Measurements from ENCODE around the gene GRK6. TPM values are rescaled to one million over a fixed set of nuclear protein-coding genes. Genes with fewer than 3 reads are reported as not detected.

The GRK6 gene
- total RNA-seq, 1 experiment from 2014 or later = 37.7 TPM

DNA sequence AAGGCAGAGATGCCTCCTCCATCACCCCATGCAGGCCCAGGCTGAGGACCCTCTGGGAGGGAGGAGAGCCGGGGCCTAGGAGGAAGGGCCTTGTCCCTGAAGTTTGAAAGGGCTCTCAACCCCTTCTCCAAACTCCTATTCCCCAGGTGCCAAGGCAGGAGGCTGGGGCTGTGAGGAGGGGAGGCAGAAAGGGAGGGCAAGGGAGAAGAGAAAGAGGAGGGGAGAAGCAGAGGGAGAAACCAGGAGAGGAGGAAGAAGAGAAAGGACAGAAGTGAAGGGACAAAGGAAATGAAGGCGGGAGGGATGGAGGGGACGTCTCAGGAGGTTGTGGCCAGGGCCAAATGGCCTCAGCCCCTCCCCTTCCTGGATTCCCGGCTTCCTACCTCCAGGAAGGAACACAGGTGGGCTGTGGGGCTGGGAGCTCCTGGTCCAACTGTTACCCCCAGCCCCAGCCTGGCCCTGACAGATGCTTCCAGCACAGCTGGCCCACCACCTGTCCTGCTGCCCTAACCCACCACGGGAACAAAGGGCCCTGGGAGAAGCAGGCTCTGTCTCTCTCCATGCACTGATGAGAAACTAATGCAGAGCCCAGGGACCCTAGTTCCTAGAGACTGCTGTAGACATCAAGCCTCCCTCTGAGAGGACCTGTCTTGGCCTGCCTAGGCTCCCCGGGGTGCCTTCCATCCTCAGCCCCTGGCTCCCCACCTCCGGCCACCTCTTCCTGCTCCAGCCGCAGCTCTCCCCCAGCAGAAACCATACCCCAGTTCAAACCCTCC lies 43.5 kb downstream of the GRK6 start:
- no peak for DNase-seq (ENCODE audit: low spot score)

DNA sequence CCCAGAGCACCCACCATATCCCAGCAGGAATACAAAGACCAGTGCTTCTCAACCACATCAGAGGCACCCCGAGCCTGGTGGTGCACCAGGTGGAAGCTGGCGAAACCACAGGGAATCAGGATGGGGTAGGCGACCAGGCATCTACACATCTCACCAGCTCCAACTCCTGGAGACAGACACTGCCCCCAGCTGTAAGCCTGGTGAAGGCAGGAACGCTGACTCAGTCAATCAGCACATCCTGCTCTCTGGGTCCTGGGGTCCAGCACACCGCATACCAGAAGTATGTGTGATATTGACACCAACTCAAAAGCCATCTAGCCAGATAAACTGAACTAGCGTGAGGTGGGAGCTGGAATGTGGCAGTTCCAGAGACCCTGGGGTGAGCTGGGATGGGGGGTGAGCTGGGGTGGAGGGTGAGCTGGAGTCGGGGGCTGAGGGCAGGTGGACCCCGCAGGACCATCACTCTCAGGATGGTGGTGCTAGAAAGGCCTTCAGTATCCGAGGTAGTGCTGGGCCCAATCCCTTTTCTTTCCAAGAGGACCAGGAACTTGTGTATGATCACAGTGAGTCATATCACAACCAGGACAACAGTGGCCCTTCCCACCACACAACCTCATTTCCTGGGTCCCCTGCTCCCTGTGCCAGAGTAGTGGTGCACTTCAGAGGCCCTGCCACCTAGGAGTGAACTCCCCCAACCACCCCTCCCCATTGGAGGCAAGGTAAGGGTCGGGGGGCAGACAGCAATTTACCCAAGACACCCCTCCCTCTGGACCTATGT lies 44.5 kb downstream of the GRK6 start:
- no peak for DNase-seq (ENCODE audit: low spot score)

DNA sequence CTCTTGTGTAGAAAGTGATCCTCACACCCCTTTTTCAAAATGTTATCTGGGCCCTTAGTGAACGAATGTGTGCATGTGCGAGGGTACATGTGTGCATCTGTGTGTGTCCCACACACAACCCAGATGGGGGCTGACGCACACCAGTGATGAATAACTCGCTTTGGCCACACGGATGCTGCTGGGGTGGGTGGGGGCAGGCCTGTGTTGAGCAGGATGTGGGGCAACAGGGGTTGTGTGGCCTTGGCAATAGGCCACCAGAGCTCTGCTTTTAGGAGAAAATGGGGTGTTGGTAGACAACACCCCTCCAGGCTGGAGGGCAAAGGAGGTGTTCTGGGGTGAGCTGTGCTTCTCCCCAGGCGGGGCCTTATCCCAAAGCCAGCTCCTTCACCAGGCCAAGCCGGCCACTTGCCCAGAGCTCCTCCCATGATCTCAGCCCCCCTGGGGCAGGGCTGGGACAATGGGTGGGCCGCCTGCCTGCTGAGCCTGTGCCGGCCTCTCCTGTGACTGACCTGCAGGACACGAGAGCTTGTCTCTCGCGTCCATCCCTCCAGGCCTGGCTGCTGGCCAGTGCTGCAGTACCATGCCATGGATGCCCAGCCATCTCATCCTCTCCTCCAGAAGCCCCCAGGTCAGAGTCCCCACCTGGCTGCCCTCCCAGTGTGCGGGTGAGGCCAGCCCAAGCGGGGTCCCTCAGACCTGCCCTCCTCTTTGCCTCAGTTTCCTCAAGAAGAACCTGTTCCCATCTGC lies 45.3 kb downstream of the GRK6 start:
- DNase-seq (ENCODE audit: low spot score) = no peak

DNA sequence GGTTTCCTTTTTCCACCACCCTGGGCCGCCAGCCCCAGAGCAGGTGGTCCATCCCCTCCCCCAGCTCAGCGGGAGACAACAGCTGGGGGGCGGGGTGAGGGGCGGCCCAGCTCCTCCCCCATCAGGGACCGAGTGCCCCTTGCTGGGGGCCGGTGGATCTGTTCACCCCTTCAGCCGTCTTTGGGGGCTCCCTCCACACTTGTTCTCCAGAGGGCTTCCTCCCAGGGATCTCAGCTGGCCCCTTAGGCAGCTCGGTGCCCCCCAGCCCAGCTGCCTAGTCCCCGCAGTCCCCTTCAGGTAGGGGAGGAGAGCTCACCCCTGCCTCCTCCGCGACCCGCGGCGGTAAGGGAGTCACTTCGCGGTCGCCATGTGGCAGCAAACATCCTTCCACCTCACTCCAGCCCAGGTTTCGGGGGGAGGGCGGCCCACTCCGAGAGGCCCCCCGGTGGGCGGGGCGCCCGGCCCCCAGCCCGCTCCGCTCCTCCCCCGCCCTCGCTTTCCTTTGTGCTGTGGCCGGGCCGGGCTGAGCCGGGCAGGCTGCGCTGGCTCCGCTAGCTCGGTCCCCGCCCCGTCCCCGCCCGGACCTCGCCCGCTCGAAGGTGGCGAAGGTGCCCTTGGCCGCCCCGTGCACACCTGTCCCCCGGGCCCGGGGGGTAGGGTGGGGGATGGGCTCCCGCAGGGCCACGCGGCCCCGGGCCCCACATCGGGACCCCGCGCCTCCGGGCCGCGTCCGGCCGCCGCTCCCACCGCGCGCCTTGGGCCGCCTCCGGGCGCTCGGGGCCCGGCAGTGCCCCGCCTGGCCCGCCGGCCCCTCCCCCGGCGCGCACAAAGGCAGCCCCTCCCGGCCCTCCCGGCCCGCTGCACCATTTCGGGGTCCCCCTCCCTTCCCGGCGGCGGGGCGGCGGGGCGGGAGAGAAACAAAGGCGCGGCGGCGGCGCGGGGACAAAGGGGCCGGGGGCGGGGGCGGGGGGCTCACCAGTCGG lies 46.3 kb downstream of the GRK6 start:
- no peak for DNase-seq (ENCODE audit: low spot score)

DNA sequence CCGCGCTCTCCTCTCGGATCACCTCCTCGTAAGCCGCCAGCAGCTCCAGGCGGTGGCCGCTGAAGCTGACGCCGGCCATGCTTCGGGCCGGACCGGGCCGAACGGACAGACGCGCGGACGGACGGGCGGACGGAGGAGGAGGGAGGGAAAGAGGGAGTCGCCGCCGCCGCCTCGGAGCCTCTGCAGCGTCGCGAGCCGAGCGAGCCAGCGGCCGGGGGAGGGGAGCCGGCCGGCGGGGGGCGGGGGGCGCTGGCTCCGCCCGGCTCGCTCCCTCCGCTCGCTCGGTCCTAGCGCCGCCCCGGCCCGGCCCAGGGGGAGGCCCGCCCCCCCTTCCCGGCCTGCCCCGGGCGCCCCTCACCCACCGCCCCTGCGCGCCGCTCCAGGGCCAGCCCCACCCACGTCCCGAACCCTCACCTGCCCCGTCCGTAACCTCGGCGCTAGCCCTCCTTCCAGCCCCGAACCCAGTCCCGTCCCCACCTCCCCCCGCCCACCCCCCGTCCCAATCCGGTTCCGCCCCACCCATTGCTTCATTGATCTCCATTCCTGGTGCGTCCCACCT lies 47.0 kb downstream of the GRK6 start, which contains the start of gene DBN1:
TSS of gene DBN1 (minus strand) at position 192 of the 559 bp plus-strand sequence. CDS start at position 79, 113 bp downstream.
- no peak for DNase-seq (ENCODE audit: low spot score)

DNA sequence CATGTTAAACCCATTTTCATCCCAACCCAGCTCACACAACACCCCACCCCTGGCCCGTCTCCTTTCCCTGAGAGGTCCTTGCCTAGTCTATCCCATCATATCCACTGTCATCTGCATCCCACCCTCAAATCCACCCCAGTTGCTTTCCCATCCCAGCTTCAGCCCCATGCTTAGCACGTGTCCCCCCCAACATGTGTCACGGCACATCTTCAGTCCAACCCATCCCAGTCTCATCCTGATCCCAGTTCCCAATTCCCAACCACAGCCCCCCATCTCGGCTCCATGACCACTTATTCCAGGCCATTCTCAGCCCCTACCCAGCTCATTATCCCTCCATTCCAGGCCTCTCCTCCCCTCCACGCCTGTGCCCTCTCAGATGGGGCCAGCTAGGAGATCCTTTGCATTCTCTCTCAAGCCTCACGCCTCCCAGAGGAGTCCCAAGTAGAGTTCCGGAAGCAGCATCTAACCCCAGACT lies 47.6 kb downstream of the GRK6 start:
- no peak for DNase-seq (ENCODE audit: low spot score)

DNA sequence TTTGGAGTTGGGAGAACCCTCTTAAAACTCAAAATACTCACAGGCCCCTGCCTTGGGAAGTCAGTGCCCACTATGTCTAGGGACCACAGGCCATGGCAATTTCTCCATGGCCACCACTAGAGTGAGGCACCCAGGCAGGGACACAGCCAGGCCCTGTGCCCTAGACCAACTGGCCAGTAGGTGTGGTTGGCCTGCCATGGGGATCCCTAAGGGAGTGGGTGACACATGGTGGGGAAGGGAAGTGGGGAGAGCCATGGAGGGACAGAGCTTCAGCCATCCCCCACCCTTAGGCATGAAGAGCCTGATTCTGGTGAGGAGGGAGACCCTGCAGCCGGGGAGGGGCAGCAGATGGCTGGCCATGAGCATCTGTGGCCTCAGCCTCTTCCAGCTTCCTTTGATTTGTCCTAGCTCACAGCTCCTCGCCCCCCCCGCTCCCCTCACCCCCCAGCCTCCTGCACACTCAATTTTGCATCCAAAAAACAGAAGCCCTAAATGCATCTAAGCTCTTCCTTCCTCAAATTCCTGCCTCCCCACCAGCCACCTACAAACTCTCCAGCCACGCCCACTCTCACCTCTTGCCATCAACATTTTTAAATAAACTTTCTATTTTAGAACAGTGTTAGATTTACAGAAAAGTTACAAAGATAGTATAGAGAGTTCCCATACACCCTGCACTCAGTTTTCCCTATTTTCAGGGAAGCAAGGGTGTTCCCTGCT lies 48.5 kb downstream of the GRK6 start:
- DNase-seq (ENCODE audit: low spot score) = no peak

DNA sequence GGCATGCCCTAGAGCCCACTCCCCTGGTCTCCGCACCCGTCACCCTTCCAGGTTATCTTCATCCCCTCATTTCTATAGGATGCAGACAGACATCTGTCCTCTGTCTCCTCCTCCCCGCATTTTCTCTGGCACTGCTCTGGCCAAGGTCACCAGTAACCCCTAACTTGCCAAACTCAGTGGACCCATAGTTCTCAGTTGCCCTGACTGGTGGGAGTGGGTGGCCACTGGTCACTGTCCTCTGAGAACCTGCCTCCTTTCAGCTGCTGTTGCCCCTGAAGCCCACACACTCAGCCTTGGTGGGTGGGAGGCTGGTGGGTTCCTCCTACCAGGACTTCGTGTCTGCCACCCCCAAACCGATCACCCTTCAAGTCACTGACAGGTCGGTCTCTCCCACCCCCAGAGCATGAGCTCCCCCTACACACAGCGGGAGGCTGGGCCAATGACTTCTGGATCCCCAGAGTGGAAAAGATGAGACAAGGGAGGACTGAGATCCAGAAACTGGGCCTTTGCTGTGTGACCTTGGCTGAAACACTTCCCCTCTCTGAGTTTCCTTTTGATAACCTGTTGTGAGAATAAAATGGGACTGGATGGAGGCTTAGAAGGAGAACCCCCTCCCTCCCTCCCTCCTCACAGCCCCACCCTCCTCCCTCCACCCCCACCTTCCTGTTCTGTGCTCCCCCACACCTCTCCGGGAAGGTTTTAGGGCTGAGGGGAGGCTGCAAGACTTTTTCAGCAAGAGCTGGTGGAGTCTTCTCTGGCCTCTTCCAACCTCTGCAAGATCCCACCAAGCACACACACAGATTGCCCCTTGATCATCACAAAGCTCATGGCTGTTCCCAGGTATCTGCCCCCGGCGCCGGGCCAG lies 49.3 kb downstream of the GRK6 start:
- no peak for DNase-seq (ENCODE audit: low spot score)

DNA sequence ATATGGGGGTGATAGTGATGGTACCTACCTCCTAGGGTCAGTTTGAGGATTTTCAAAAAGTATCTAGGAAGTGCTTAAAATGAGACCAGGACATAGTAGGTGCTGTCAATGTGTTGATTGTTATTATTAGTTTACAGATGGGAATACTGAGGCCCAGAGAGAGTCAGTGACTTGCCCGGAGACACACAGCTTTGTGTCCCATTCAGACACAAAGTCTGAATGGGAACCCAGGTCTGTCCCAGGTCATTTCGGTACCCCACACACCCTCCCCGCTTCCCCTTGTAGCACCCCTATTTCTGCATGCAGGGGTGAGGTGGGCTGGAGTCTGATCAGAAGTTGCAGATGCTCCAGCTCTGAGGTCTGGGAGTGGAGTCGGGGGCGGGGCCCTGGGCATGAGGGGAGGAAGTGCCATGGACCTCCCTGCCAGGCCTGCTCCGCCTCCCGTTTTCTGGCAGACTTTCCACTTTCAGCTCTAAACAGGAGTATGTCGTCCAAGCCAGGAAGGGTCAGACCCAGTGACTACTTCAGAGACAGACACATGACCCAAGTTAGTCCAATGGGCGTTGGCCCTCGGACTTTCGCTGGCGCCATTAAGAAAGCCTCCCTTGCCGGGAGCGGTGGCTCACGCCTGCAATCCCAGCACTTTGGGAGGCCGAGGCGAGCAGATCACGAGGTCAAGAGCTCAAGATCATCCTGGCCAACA lies 50.2 kb downstream of the GRK6 start:
- no peak for DNase-seq (ENCODE audit: low spot score)

DNA sequence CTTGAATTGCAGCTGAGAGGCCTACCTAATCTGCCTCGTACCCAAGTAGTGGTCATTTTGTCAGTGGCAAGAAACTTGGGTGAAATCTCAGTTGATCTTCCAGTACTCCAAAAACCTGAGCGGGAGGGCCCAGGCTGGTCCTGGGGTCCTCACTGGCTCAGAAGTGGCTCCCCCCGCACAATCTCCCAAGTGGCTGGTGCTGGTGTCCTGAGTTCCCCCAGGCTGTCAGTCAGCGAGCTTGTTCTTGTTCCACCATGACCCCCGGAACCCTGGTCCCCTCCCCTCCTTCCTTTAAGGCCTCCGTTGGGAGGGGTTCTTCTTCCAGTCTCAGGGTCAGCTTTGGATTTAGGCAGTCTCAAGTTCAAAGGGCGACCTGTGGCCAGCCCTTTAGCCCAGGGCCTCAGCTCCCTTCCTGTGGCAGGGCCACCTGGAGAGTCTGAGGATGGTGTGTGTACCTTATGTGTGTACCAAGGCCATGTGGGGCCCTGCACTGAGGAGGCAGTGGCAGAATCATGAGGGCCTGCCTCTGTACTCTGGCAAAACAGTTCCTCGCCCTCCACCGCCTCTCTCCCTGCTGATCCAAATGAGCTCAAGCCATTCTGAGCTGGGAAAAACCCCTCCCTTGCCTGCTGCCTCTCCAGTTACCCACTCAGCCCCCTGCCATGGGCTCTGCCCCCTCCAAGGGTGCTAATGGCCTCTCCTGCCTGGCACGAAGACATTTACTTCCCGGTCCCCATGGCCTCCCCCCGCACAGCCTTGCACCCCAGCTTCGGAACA lies 51.4 kb downstream of the GRK6 start:
- no peak for DNase-seq (ENCODE audit: low spot score)

DNA sequence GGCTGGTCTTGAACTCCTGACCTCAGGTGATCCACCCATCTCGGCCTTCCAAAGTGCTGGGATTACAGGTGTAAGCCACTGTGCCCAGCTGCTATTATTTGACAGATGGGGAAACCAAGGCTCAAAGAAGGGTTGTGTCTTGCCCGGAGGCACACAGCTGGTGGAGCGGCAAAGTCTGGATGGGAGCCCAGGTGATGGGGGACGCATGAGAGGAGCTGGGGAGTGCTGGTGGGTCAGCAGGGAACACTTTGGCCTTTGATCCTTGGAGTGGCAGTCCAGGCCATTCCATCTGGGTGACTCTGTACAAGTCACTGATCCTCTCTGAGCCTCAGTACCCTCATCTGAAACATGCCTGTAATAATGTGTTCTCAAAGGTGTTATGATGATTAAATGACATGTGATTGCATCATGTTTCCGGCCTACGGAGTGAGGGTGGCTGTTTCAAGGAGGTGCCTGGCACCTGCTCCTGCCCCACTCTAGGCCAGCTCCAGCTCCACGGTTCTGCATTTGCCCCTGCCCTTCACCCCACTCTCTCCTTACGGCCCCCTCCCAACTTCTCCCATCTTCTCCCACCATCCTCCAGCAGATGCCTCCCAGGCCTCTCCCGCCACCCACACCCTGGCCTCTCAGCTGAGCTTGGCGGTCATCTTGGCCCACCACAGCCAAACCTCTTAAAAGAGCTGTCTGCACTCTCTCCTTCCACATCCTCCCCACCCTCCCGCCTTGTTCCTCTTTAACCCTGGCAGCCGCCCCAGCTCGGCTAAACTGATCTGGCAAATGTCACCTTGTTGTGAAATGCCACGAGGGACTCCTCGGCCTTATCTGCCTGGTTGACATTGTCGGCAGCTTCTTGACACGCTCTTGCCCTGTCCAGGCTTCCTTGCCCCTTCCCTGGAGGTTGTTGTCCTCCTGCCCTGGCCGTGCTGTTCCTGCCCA lies 52.5 kb downstream of the GRK6 start:
- no peak for DNase-seq (ENCODE audit: low spot score)

DNA sequence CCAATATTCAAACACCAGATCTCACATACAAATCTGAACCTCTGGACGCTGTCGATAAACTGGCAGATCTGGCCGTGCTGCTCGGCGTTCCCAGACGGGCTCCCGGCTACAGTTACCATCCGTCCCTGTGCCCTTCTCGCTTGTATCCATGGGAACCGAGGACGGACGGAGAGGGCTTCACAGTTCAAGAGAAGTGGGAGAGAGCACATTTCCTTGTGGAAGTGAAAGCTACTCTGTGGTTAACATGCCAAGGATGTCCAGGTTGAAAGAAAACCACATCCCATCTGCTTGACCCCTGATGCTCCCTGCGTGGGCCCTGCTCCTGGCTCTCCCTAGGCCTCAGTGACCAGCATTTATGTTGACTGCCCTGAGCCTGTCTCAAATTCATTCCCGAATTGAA lies 53.3 kb downstream of the GRK6 start:
- DNase-seq (ENCODE audit: low spot score) = no peak

DNA sequence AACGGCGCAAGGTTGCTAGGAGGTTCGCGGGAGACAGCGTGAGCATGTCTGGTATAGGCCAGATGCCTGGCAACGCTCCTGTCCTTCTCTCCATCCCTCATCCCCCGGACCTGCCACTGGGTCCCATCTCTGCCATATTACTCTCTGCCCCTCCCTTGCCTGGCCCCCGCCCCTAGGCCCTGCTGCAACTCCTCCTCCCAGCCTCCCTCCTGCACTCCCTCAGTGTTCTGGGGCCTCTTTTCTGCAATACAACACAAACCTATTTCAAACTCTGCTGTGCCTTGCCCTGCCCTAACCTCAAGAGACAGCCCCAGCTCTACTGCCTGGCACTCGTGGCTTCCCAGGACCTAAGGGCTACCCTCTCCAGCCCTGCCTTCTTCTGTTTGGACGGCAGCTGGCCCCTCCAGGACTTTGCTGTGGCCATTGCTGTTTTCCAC lies 55.9 kb downstream of the GRK6 start:
- no peak for DNase-seq (ENCODE audit: low spot score)

DNA sequence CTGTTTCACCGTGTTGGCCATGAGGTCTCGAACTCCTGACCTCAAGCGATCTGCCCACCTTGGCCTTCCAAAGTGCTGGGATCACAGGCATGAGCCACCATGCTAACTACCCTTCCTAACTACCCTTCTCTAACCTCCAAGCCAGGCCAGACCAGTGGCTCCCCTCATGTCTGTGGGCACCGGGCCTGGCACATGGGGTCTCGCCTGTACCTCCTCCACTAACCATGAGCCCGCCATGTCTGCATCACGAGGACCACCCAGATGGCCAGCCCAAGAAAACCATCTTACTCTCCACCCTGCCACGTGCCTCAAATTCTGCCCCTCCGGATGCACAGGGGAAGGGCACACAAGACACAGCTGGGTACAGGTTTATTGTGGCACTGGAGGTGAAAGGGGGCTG lies 56.6 kb downstream of the GRK6 start:
- no peak for DNase-seq (ENCODE audit: low spot score)

DNA sequence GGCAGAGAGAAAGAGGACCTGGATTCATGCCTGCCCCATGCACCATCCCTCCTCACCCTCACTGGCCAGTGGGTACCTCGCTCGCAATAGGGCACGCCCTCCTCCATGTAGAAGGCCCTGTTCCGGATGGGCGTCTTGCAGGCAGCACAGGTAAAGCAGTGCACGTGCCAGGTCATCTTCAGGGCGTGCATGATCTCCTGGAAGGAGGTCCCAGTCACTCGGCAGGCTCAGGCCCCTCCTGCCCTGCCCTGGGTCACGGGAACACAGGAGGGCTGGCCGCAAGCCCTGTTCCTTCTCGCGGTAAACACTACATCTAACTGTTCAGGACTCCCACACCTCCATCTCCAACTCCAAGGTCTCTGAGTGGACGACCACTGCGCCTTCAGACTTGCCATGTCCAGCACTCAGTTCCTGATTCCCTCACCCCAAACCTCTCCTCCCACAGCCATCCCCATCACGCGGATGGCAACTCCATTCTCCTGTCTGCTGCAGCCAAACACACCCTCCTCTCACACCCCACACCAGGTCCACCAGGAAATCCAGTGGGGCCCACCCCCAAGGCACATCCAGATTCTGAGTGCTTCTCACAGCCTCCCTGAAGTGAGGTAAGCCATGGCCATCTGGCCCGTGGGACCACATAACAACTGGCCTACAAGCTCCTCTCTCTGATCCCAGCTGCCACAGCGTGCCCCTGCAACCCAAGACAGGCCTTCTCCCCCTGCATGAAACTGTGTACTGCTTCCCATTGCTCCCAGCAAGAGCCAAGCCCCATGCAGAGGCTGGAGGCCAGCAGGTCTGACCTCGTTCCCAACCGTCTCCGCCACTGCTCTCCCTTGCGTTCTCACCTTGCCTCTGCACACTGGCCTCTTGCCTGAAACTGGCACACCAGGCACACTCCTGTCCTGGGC lies 57.8 kb downstream of the GRK6 start:
- no peak for DNase-seq (ENCODE audit: low spot score)

All from H4 (cell line).